HG03159 (cell line): Measurements from ENCODE around the gene KIFC1.

Experiments used
- ATAC-seq: cut with Tn5 transposase; IDR thresholded peaks from one replicate; pipeline ENCODE4 v1.9.1; 2021; ENCODE audit warnings: mild to moderate bottlenecking, moderate library complexity; ENCODE audit not compliant: unreplicated experiment

Gene KIFC1

GRCh38 chr6:33424855-33425667 is 33.4 kb downstream of the KIFC1 start:
- no peak for ATAC-seq

DNA sequence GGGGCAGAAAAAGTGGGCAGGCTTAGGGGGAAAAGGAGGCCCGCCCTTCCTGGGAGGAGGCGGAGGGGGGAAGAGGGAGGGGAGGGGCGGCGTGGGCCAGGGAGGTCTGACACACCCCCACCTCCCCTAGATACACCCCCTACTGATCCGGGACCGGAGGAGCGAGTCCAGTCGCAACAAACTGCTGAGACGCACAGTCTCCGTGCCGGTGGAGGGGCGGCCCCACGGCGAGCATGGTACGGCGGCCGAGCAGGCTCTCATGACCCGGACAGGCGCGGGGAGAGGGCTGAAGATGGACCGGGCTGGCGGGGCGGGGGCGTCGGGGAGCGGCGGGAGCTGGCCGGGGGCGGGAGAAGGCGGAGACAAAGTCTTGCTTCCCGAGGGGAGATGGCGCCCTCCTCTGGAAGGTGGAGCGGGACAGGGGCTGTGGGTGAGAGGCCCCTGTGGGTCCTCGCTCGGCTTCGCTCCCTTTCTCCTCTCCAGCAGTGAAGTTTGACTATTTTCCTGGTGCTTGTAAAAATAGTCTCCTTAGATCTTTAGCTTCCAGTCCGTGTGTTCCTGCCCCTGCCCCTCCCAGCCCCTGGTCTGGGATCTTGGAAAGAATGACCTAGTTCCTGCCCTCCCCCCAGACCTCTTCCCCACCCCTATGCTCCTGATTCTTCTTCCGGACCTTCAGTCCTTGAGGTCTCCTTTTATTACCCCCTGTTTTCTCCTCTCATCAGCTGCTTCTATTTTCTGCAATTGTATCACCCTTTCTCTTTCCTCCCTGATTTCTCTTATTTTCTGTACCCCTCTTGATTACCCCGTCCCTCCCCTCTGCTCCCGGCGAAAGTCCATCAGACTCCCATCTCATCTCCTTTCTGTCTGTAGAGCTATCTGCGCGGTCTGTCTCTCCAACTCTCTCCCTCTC is 34.3 kb downstream of the KIFC1 start:
- ATAC-seq, result no peak

GRCh38 chr6:33426590-33427511 is 35.2 kb downstream of the KIFC1 start:
- no peak for ATAC-seq

DNA sequence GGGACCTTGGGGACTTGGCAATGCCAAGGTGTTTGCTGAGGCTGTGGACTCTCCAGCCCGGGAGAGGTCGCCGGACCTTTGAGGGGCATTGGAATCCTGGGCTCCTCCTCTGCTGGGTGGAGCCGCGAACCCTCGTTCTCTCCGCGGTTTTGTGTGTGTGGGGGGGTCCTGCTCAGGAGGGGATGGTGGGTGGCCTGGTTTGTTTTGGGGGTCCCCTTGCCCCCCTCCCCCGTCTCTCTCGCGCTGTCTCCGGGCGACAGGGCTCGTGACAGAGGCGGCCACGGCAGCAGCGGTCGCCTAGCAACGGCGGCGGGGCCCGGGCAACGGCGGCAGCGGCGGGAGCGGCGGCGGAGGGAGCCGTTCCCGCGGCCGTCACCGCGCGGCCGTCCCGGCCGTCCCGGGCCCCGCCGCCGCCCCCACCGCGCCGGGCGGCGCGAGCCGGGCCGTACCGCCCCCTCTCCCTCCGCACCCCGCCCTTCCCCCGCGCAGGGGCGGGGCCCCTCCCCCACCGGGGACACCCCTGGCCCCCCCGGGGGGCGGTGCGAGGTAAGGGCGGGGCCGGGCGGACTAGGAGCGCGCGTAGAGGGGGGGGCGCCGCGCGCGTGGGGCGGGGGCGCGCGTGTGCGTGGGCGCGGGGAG is 36.1 kb downstream of the KIFC1 start:
- no peak for ATAC-seq

DNA sequence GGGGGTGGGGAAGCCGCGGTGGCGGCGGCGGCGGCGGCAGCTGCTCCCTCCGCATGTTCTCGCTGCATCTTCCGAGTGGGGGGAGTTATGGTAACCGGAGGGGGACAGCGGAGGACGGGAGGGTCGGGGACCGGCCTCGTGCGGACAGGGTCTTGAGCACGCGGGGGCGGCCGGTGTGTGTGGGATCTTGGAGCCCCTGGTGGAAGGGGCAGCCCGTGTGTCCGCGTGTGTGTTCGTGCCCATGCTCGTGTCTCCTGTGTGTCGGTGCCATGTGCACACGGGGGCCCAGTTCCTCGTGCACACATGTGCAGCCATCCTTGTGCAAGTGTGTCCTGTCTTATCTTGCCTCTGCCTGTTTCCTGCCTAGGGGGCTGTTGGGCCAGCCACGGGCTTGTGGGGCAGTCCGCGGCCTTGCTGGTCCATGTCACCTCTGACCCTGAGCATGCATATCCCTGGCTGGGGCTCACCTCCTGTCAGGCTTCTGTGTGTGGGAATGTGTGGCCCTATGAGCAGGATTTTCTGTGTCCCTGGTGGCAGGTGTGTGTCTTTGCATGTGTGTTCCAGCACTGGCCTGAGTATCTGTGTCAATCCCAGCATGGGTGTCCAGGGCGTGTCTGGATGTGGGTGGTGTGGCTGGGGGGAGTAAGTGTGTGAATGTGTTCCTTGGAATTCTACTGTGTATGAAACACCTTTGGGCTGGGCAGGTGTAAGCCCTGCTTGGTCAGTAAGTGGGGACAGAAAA is 36.8 kb downstream of the KIFC1 start:
- no peak for ATAC-seq

DNA sequence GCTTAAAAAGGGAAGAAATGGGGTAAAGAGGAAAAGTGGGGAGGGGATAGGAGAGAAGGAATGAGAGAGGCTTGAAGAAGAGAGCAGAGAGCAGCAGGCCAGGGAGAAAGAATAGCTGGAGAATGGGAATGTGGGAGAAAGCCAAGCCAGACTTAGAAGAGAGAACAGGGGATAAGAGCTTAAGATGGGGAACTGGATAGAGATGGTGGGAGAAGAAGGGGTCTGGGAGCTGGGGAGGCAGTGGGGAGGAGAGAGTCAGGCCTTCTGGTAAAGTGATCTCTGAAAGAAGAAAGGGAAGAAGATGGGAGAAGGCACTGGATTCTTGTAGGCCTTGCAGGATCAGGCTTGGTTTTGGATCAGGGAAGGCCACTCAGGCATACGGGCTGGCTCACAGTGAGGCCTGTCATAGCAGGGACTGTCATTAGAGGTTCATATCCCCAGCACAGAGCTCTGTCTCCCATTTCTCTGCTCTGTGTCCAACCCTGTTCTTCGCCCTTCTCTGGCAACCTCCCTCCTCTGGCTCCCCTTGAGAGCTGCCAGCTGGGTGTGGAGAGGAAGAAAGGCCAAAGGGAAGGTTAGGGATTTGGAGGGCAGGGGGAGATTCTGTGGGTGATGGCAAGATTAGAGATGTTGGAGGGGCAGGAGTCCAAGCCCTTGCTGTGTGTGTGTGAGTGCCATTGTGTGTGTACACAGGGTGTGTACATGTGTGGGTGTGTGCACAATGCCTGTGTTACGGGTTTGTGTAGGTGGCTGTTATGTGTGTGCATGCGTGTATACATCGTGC is 37.5 kb downstream of the KIFC1 start:
- no peak for ATAC-seq

GRCh38 chr6:33429750-33430052 is 38.1 kb downstream of the KIFC1 start:
- ATAC-seq, result no peak

- ATAC-seq, result no peak
These were observed 38.7 kb downstream of the KIFC1 start for GRCh38 chr6:33430334-33430733.

DNA sequence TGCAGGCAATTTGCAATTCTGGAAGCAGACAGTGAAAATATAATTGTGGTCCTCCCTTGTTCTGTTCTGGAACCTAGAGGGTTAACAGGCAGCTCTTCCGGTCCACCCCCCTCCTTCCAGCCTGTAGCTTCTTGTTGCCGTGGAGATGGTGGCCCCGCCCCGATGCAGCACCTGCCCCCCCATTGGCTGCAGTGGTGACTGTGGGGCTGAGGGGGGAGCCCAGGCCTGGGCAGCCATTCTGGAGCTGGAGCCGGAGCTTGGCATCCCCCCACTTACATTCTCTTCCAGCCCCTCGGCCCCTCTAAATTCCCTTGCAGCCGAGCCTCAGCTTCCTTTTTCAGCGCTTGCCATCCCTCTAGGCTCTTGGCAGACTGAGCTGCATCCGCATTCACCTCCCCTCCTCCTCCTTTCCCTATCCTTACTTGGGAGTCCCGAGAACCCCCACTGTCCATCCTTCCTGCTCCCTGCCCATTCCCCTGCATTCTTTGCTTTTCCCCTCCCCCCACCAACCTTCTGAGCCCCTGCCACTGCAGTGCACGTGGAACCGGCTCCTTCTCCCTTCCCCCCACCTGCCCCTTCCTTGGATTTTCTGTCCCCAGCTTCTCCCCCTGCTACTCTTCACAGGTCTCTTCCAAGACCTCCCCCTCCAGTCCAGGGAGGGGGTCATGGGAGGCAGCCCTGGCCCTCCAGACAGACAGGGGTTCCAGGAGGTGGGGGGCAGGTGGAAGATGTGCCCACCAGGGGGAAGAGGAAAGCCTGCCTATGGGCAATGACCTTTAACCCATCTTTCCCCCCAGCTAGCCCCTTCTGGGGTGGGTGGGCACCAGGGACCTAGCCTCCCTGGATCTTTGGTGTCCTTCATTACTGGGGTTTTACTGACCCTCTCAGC is 39.6 kb downstream of the KIFC1 start:
- no peak for ATAC-seq

DNA sequence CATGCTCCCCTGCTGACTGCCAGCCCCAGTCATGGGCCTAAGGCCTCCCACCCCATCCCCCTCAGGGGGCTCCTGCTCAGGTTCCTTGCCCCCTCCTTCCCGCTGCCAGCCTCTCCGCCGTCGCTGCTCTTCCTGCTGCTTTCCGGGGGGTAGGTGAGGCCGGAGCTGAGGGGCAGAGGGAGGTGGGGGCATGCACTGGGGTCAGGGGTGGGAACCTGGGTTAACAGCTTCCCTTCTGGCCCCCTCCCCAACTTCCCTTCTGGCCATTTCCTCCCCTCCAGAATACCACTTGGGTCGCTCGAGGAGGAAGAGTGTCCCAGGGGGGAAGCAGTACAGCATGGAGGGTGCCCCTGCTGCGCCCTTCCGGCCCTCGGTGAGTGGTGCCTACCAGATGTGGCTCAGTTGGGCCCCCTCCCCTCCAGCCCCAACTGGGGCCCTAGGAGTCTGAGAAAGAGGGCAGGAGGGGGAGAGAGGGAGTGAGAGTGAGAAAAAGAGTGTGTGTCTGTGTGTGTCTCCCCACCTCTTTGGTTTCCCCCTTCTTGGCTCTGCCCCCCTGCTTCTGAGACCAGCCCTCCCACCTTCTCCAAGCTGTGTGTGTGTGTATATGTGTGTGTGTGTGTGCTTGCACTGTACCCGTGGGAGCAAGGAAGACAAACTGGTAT is 40.4 kb downstream of the KIFC1 start:
- ATAC-seq, result no peak

GRCh38 chr6:33432546-33432945 is 40.9 kb downstream of the KIFC1 start:
- no peak for ATAC-seq

DNA sequence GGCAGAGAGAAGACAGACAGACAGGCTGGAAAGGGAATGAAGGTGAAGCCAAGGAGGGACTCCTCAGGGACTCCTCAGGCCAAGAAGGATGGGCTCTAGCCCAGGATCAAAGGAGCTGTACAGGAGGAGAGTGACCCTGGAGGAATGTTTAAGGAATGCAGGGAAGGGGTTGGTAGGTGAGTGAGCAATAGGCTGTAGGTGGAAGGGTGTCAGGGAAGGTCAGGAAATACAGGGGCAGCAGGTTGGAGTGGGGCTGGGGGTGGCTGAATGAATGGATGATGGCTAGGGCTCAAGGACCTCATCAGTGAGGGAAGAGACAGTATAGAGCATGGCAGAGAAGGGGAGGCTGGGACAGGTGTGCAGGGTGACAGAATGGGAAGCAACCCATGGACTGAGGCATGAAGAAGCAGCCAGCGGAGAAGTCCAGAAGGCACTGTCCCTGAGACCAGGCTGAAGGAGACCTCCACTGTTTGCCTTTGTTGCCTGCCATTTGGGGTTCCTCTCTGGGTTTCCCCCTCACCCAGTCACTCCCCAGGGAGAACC is 41.4 kb downstream of the KIFC1 start:
- no peak for ATAC-seq

- ATAC-seq, result no peak
These were observed 42.0 kb downstream of the KIFC1 start for GRCh38 chr6:33433544-33434191.

GRCh38 chr6:33434961-33435360 is 43.3 kb downstream of the KIFC1 start:
- no peak for ATAC-seq

DNA sequence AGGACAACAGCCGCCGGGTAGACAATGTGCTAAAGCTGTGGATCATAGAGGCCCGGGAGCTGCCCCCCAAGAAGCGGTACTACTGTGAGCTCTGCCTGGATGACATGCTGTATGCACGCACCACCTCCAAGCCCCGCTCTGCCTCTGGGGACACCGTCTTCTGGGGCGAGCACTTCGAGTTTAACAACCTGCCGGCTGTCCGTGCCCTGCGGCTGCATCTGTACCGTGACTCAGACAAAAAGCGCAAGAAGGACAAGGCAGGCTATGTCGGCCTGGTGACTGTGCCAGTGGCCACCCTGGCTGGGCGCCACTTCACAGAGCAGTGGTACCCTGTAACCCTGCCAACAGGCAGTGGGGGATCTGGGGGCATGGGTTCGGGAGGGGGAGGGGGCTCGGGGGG is 46.0 kb downstream of the KIFC1 start:
- ATAC-seq, result no peak

- ATAC-seq, result no peak
These were observed 47.5 kb downstream of the KIFC1 start for GRCh38 chr6:33438978-33439594.
